Fibroblast of the aortic adventitia (primary cell): Measurements from ENCODE around the gene CAPN9. TPM values are rescaled to one million over a fixed set of nuclear protein-coding genes. Genes with fewer than 3 reads are reported as not detected.

Experiments
- DNase-seq: peaks from one replicate; pipeline ENCODE4 v3.0.0-alpha.2; 2010; ENCODE audit warnings: low read depth
- H3K4me3 ChIP-seq: 2 replicates; pipeline ENCODE4 v1.5.1; 2011; ENCODE audit warnings: low read depth, mild to moderate bottlenecking, control low read depth, low read length, moderate library complexity
- total RNA-seq: library from RNA; depleted of rRNA; stranded (reverse); fragments of >200 nt; gene quantifications from 2 replicates; pipeline ENCODE4 v1.2.3, GENCODE V29; 2012; ENCODE audit warnings: low replicate concordance
- TF ChIP-seq, protein P1 (sequence below): IDR thresholded peaks from 2 replicates; pipeline ENCODE4 v1.5.1; 2011; ENCODE audit warnings: mild to moderate bottlenecking, low read length, control low read depth, inconsistent platforms; ENCODE audit not compliant: insufficient read depth

Gene CAPN9
- total RNA-seq, 1 donor, result not detected

DNA sequence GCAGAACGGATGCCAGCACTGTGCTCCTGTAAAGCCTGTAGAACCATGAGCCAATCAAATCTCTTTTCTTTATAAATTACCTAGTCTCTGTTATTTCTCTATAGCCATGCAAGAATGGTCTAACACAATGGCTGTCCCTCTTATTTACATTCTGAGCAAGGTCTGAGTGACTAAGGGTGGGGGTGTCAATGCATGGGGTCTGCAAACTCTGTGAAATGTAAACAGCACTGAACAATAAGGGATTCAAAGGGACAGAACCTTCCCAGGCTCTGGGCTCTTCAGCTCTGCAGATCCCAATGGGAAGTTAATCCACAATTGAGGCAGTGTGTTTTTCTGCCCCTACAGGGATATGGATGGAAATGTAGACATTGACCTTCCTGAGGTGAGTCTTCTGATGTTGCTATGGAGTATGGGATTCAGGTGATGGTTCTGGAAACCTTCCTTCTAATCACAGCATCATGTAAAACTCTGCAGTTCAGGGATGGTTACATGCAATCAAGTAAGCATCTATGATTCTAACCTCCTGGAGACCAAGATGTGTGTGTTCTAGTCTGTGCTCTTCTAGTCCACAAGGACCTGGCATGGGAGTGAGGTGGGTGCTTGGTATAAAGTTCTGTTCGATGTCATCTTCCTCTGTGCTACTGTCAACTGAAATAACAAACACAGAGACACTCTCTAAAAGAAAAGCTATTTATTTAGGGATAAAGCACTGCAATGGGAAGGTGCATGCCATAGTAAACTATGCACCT, 38.6 kb downstream of the CAPN9 start:
- TF ChIP-seq, protein P1, sequence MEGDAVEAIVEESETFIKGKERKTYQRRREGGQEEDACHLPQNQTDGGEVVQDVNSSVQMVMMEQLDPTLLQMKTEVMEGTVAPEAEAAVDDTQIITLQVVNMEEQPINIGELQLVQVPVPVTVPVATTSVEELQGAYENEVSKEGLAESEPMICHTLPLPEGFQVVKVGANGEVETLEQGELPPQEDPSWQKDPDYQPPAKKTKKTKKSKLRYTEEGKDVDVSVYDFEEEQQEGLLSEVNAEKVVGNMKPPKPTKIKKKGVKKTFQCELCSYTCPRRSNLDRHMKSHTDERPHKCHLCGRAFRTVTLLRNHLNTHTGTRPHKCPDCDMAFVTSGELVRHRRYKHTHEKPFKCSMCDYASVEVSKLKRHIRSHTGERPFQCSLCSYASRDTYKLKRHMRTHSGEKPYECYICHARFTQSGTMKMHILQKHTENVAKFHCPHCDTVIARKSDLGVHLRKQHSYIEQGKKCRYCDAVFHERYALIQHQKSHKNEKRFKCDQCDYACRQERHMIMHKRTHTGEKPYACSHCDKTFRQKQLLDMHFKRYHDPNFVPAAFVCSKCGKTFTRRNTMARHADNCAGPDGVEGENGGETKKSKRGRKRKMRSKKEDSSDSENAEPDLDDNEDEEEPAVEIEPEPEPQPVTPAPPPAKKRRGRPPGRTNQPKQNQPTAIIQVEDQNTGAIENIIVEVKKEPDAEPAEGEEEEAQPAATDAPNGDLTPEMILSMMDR, result no peak
- DNase-seq, result no peak
- no peak overlapping the region for H3K4me3 ChIP-seq

DNA sequence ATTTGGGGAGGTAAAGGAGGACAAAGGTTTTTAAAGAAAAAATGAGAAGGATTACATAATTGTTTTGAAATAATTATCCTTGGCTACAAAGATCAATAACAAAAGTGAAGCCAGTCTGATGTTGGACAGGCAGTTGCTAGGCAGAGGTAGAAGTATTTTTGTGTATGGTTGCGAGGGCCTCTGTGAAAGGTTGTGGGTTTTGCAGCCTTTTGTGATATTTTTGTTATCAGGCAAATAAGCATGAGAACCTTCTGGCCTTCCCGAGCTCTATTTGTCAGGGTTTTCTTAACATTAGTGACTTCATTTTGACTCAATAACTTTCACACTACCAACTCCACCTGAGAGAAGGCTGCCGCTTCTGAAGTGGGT, 39.2 kb downstream of the CAPN9 start:
- DNase-seq, result no peak
- TF ChIP-seq, protein P1, result no peak
- no peak overlapping the region for H3K4me3 ChIP-seq

DNA sequence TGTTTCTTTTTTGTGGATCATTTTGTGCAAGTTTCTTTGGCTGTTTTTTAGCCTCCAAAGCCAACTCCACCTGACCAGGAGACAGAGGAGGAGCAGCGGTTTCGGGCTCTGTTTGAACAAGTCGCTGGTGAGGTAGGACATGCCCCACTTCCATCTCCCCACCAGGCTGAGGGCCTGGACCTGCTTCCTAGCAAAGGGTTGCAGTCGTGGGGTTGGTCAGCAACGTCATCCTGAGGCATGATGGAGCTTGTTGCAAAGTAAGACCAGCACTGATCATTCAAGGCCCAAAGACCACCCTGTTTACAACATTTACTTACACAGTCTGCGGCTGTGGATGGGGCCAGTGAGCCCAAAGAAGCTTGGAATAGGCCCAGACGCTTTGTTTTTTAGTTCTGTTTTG, 40.3 kb downstream of the CAPN9 start:
- DNase-seq, result no peak
- TF ChIP-seq, protein P1, result no peak
- no peak overlapping the region for H3K4me3 ChIP-seq

DNA sequence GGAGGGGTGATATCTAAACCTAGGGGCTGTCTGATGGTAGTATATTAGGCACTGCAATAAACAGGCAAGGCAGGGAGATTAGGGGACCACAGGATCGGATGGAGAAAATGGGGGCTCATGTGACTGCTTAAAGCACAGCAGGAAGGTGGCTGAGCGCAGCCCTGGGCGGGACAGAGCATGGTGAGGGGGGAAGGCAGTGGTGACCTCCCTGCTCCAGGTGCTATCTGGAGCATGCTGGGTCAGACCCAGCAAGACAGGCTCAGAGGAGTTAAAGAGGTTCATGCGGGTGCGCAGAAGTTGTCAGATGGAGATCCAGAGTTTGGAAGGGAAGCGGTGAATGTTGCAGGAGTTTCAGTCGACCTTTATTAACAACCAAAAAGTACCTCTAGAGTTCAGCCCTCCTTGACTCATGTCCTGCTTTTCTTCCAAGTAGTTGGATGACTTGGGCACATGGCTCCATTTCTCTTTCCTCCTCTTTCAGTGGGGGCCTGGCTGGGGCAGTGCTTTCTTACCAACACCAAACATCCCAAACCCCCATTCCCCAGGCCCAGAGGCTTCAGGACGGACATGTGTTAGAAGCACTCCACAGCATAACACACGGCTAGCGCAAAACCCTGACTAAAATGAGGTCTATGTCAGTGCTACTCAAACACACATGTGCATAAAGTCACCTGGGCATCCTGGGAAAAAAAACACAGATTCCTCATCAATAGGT, 41.5 kb downstream of the CAPN9 start:
- no peak overlapping the region for H3K4me3 ChIP-seq
- TF ChIP-seq, protein P1, result no peak
- no peak for DNase-seq

DNA sequence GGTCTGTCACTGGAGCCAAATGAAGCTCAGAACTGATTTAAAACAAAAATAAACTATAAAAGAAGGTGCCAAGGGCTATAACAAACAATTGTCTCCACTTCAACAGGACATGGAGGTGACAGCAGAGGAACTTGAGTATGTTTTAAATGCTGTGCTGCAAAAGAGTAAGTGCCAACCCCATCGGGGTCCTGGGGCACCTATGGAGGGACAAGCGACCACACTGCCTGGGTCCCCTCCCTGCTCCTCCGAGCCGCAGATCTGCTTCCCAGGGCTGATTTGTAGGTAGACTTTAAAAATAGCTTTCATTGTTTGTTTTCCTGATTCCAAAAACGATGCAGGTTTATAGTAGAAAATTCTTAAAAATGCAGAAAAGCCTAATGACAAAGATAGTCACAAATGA, 42.8 kb downstream of the CAPN9 start:
- DNase-seq, result no peak
- no peak overlapping the region for H3K4me3 ChIP-seq
- TF ChIP-seq, protein P1, result no peak

DNA sequence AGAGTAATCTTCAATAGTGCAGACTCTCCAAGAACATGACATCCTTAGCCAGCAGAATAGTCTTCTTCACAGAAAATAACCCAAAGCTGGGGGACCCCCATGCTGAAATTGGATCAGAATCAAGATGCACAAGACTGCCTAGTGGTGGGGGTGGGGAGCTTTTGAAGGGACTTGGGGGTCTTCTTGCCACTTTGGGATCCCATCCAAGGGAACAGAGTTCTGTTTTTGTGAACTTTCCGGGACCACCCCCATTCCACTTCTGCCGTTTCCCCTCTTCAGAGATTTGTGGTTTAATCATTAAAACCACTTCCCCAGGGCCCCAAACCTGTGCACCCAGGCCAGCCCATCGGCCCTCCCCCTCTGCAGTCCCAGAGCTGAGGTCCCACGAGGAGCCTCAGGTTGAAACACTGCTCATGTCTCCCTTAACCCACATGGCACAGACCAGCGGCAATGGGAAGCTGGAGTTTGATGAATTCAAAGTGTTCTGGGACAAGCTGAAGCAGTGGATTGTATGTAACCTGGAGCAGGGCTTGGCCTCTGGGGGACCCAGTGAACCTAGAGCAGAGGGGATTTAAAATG, 44.9 kb downstream of the CAPN9 start:
- DNase-seq, result no peak
- TF ChIP-seq, protein P1, result no peak
- H3K4me3 ChIP-seq, result no peak overlapping the region
